SH-SY5Y (cell line): ENCODE data around the gene CLDN4.

ENCODE experiments used
- GATA2 ChIP-seq: IDR thresholded peaks from 2 replicates; pipeline ENCODE4 v1.6.1; 2011; ENCODE audit warnings: mild to moderate bottlenecking, low read depth, low read length
- GATA3 ChIP-seq: IDR thresholded peaks from 2 replicates; pipeline ENCODE4 v1.6.1; 2011; ENCODE audit warnings: low read depth, mild to moderate bottlenecking, low read length, moderate library complexity

DNA sequence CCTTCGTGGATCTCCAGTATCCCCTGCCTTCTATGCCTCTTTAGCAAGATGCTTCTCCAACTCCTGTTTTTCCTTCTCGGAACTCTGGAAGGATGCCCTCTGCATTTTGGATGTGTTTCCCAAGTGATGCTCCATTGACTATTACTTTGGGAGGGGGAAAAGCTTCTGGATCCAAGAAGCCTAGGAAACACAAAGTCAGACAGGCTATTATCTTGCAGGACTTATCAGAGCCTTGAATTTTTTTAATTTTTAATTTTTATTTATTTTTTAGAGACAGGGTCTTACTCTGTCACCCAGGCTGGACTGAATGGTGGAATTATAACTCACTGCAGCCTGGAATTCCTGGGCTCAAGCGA lies 51.2 kb downstream of the CLDN4 start:
- no peak for TF ChIP-seq GATA2
- TF ChIP-seq GATA3: no peak
